Mesenteric fat pad (tissue), 1 donor: Measurements from ENCODE around the gene UBE2D2. TPM values are rescaled to one million over a fixed set of nuclear protein-coding genes. Genes with fewer than 3 reads are reported as not detected.

Experiments
- DNase-seq: peaks from one replicate; pipeline ENCODE4 v3.0.0-alpha.2; 2020; ENCODE audit warnings: low spot score
- total RNA-seq: library from RNA; stranded (reverse); fragmentation: NEBNext Ultra II Directional; extraction: Animal tissue kit (Norgen Biotek cat#: 25700); gene quantifications from one replicate; pipeline ENCODE4 v1.2.1, GENCODE V29; 2021
- donor health status: DM: yes; HTN: yes; CAD: no.

The UBE2D2 gene
- total RNA-seq, 1 donor from 2014 or later: 111 TPM

- DNase-seq: no peak
Observed at GRCh38 chr5:139658928-139659667, 98.0 kb downstream of the UBE2D2 start.

- DNase-seq: no peak
Observed at GRCh38 chr5:139659695-139660101, 98.6 kb downstream of the UBE2D2 start.

- no peak for DNase-seq
Observed at GRCh38 chr5:139660105-139660922, 99.2 kb downstream of the UBE2D2 start.

- DNase-seq: peak; percentile 96
Observed at GRCh38 chr5:139660923-139661814, 100.0 kb downstream of the UBE2D2 start.

- DNase-seq: no peak
Observed at GRCh38 chr5:139662617-139663016, 101.5 kb downstream of the UBE2D2 start.

- no peak for DNase-seq
Observed at GRCh38 chr5:139663207-139664085, 102.3 kb downstream of the UBE2D2 start.

GRCh38 chr5:139664086-139664693, 103.1 kb downstream of the UBE2D2 start:
- no peak for DNase-seq

GRCh38 chr5:139664727-139665351, 103.7 kb downstream of the UBE2D2 start:
- no peak for DNase-seq

- no peak for DNase-seq
Observed at GRCh38 chr5:139665626-139666025, 104.5 kb downstream of the UBE2D2 start.

GRCh38 chr5:139666551-139666950, 105.4 kb downstream of the UBE2D2 start:
- DNase-seq: no peak

- DNase-seq: no peak
Observed at GRCh38 chr5:139667001-139667729, 106.0 kb downstream of the UBE2D2 start.

- no peak for DNase-seq
Observed at GRCh38 chr5:139667730-139668063, 106.6 kb downstream of the UBE2D2 start.

- no peak for DNase-seq
Observed at GRCh38 chr5:139668064-139668880, 107.1 kb downstream of the UBE2D2 start.

GRCh38 chr5:139668924-139669661, 108.0 kb downstream of the UBE2D2 start:
- DNase-seq: no peak

- no peak for DNase-seq
Observed at GRCh38 chr5:139669662-139670368, 108.7 kb downstream of the UBE2D2 start.

GRCh38 chr5:139670369-139671095, 109.4 kb downstream of the UBE2D2 start:
- no peak for DNase-seq
